GM12878 (cell line): ENCODE results near the gene IL16.

Experiments
- BCL3 ChIP-seq: IDR thresholded peaks from 2 replicates; pipeline ENCODE4 v1.6.1; 2011; ENCODE audit warnings: borderline replicate concordance, low read depth, mild to moderate bottlenecking, moderate library complexity, low read length; ENCODE audit not compliant: insufficient read depth, poor library complexity, severe bottlenecking
- CTCF ChIP-seq, 3 experiments: IDR thresholded peaks in 2 of 3; conservative IDR thresholded peaks in 1 of 3; 2 replicates each; pipeline ENCODE4 v1.5.1; 2011; ENCODE audit warnings: low read depth in 3 of 3, low read length in 3 of 3, mild to moderate bottlenecking in 3 of 3, control low read depth in 2 of 3, moderate library complexity in 2 of 3, inconsistent platforms in 1 of 3, mixed read lengths in 1 of 3; ENCODE audit not compliant: control insufficient read depth in 2 of 3, insufficient read depth in 1 of 3; ENCODE audit errors: extremely low read depth in 1 of 3
- EZH2 ChIP-seq: IDR thresholded peaks from 2 replicates; pipeline ENCODE4 v1.6.1; 2012; ENCODE audit warnings: low read depth, mild to moderate bottlenecking, control low read depth, inconsistent platforms, low read length, borderline replicate concordance; ENCODE audit not compliant: control insufficient read depth
- GABPA ChIP-seq: IDR thresholded peaks from 2 replicates; pipeline ENCODE4 v1.6.1; 2014; ENCODE audit warnings: antibody characterized with exemption, low read depth, mild to moderate bottlenecking, inconsistent platforms
- HDAC6 ChIP-seq: fragments of 200-600 bp; sonication (generic); IDR thresholded peaks from one replicate; pipeline ENCODE4 v1.8.0; 2017; ENCODE audit warnings: antibody characterized with exemption; ENCODE audit not compliant: unreplicated experiment
- MEF2A ChIP-seq: IDR thresholded peaks from 2 replicates; pipeline ENCODE4 v1.6.1; 2011; ENCODE audit warnings: low read depth, mild to moderate bottlenecking, low read length, moderate library complexity; ENCODE audit not compliant: insufficient read depth
- MYC ChIP-seq: IDR thresholded peaks from 2 replicates; pipeline ENCODE4 v1.6.1; 2011; ENCODE audit warnings: mild to moderate bottlenecking, low read length, moderate library complexity, inconsistent platforms; ENCODE audit not compliant: insufficient read depth, insufficient replicate concordance, insufficient read length, severe bottlenecking
- SIX5 ChIP-seq: IDR thresholded peaks from 2 replicates; pipeline ENCODE4 v1.6.1; 2011; ENCODE audit warnings: mild to moderate bottlenecking, low read depth, low read length, moderate library complexity; ENCODE audit not compliant: severe bottlenecking
- TAF1 ChIP-seq: IDR thresholded peaks from 2 replicates; pipeline ENCODE4 v1.6.1; 2011; ENCODE audit warnings: mild to moderate bottlenecking, low read depth, low read length, borderline replicate concordance
- YY1 ChIP-seq: IDR thresholded peaks from 2 replicates; pipeline ENCODE4 v1.6.1; 2011; ENCODE audit warnings: low read depth, mild to moderate bottlenecking, low read length

GRCh38 chr15:81363276-81363675 lies 166.6 kb downstream of the IL16 start:
- TF ChIP-seq EZH2 (no peak), SIX5 (no peak), YY1 (no peak), HDAC6 (no peak), MYC (no peak), GABPA (no peak), BCL3 (no peak), CTCF (IDR thresholded peaks at IDR 0.05 in 2 of 3, conservative IDR thresholded peaks at IDR 0.05 in 1 of 3; ENCODE audit: control insufficient read depth in 2 of 3, extremely low read depth in 1 of 3, insufficient read depth in 1 of 3, low read depth in 3 of 3, low read length in 3 of 3) (no peak), TAF1 (no peak), MEF2A (no peak)
